SU-DHL-6 (cell line): ENCODE data around the gene IFT122.

Experiments
- CTCF ChIP-seq: fragments of 200-600 bp; sonication (generic); IDR thresholded peaks from one replicate; pipeline ENCODE4 v1.5.1; 2017; ENCODE audit warnings: antibody characterized with exemption, mild to moderate bottlenecking, low read length, moderate library complexity; ENCODE audit not compliant: insufficient read depth, poor library complexity, severe bottlenecking
- EZH2phosphoT487 ChIP-seq: fragments of 200-600 bp; sonication (generic), shearing (Covaris generic); conservative IDR thresholded peaks from 2 replicates; pipeline ENCODE4 v1.6.1; 2018; ENCODE audit warnings: mild to moderate bottlenecking, antibody characterized with exemption, low read length, moderate library complexity, mixed read lengths

- TF ChIP-seq CTCF (no peak), EZH2phosphoT487 (no peak)
Measured at GRCh38 chr3:129491794-129492193, 51.8 kb downstream of the IFT122 start.
